HEK293 (cell line): ENCODE measurements around the gene PYHIN1.

Experiments
- ZNF114 ChIP-seq: fragments of 450-650 bp; formaldehyde crosslinking; IDR thresholded peaks from 2 replicates; pipeline ENCODE4 v1.5.0; 2017; ENCODE audit warnings: missing biosample characterization, missing genetic modification characterization
- TF ChIP-seq, protein P1 (sequence below): fragments of 450-650 bp; formaldehyde crosslinking; IDR thresholded peaks from 2 replicates; pipeline ENCODE4 v1.5.1; 2016; ENCODE audit warnings: missing biosample characterization, missing genetic modification characterization

DNA sequence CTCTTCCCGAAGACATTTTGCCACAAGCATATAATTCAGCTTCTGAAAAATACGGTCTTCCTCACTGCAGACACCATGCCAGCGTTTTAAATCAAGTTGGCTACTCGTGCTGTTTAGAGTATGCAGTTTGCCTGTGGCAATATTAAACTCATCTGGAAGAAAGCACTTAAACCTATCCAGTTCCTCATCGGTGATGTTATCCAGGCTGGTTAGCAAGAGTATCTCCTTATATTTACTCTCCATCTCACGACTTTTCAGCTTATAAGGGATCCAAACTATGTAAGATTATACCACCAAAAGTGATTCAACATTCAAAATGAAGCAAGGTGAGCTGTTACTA, 68.7 kb downstream of the PYHIN1 start:
- TF ChIP-seq, protein P1, sequence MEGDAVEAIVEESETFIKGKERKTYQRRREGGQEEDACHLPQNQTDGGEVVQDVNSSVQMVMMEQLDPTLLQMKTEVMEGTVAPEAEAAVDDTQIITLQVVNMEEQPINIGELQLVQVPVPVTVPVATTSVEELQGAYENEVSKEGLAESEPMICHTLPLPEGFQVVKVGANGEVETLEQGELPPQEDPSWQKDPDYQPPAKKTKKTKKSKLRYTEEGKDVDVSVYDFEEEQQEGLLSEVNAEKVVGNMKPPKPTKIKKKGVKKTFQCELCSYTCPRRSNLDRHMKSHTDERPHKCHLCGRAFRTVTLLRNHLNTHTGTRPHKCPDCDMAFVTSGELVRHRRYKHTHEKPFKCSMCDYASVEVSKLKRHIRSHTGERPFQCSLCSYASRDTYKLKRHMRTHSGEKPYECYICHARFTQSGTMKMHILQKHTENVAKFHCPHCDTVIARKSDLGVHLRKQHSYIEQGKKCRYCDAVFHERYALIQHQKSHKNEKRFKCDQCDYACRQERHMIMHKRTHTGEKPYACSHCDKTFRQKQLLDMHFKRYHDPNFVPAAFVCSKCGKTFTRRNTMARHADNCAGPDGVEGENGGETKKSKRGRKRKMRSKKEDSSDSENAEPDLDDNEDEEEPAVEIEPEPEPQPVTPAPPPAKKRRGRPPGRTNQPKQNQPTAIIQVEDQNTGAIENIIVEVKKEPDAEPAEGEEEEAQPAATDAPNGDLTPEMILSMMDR (tag by site-specific recombination), result no peak
- TF ChIP-seq ZNF114 (tag by site-specific recombination), result no peak
